Upper lobe of left lung (tissue), 4 donors: ENCODE measurements around the gene DENND1A.

Experiments
- CTCF ChIP-seq, 6 experiments: fragments of 450-650 bp in 4 of 6; fragments of 200-600 bp in 2 of 6; sonication (generic) in 2 of 6; IDR thresholded peaks; one replicate each; pipeline ENCODE4 v1.5.1; 2016 to 2019; ENCODE audit warnings: antibody characterized with exemption in 6 of 6
- EP300 ChIP-seq, 4 donors: sonication (generic); formaldehyde crosslinking; IDR thresholded peaks; one replicate each; pipeline ENCODE4 v1.5.1; 2017; ENCODE audit warnings: antibody characterized with exemption in 4 of 4, control low read depth in 2 of 4
- POLR2A ChIP-seq, 4 donors: fragments of 450-650 bp; IDR thresholded peaks; one replicate each; pipeline ENCODE4 v1.5.1; 2016 to 2017; ENCODE audit warnings: antibody characterized with exemption in 4 of 4, mild to moderate bottlenecking in 2 of 4
- POLR2AphosphoS5 ChIP-seq, 2 donors: sonication (generic); formaldehyde crosslinking; IDR thresholded peaks; one replicate each; pipeline ENCODE4 v1.5.1; 2017; ENCODE audit warnings: antibody characterized with exemption in 2 of 2

- TF ChIP-seq CTCF (IDR thresholded peaks at IDR 0.05), result no peak
- no peak for TF ChIP-seq EP300 (IDR thresholded peaks at IDR 0.05)
- no peak for TF ChIP-seq POLR2A (IDR thresholded peaks at IDR 0.05)
- no peak for TF ChIP-seq POLR2AphosphoS5 (IDR thresholded peaks at IDR 0.05)
Measured at GRCh38 chr9:123525957-123526356, 404.0 kb downstream of the DENND1A start.
